Astrocyte (in vitro differentiated cells and primary cell): ENCODE results near the gene CSNK2A1.

ENCODE experiments used
- EZH2 ChIP-seq: IDR thresholded peaks from 2 replicates; pipeline ENCODE4 v1.6.1; 2012; ENCODE audit warnings: mild to moderate bottlenecking, low read length, inconsistent platforms; ENCODE audit not compliant: insufficient read depth
- TF ChIP-seq, protein P1 (sequence below): IDR thresholded peaks from 2 replicates; pipeline ENCODE4 v1.5.1; 2011; ENCODE audit warnings: low read depth, mild to moderate bottlenecking, inconsistent platforms, low read length, moderate library complexity; ENCODE audit not compliant: insufficient read depth

DNA sequence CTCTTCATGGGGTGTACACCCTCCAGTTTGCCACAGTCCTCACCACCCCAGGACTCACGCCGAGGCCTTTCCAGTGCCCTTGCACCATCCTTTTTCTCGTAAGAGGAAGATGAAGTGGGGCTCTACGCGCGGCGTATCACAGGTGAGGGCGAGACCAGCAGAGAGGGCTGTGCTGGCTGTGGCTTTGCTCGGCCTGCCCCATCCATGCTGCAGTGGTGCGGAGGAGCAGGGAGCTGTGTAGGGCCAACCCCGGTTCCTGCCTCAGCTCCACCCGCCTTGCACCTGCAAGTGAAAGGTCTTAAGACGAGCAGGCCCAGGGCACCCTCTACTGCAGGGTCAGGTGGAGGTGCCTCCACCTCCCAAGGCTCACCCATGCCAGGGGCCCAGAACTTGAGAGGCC lies 111.4 kb downstream of the CSNK2A1 start:
- TF ChIP-seq, protein P1, sequence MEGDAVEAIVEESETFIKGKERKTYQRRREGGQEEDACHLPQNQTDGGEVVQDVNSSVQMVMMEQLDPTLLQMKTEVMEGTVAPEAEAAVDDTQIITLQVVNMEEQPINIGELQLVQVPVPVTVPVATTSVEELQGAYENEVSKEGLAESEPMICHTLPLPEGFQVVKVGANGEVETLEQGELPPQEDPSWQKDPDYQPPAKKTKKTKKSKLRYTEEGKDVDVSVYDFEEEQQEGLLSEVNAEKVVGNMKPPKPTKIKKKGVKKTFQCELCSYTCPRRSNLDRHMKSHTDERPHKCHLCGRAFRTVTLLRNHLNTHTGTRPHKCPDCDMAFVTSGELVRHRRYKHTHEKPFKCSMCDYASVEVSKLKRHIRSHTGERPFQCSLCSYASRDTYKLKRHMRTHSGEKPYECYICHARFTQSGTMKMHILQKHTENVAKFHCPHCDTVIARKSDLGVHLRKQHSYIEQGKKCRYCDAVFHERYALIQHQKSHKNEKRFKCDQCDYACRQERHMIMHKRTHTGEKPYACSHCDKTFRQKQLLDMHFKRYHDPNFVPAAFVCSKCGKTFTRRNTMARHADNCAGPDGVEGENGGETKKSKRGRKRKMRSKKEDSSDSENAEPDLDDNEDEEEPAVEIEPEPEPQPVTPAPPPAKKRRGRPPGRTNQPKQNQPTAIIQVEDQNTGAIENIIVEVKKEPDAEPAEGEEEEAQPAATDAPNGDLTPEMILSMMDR = no peak
- no peak for TF ChIP-seq EZH2
